Activated gamma-delta T cell (primary cell): ENCODE results near the gene CDC42EP3.

Experiments used
- DNase-seq: peaks from one replicate; lab custom pipeline; 2025; lab: John Stamatoyannopoulos, UW

Gene CDC42EP3

GRCh38 chr2:37656512-37657423 lies 14.7 kb downstream of the CDC42EP3 start:
- DNase-seq = no peak

GRCh38 chr2:37654932-37655841 lies 16.3 kb downstream of the CDC42EP3 start:
- no peak for DNase-seq

- DNase-seq = no peak
Observed at GRCh38 chr2:37654419-37654818, 17.0 kb downstream of the CDC42EP3 start.

GRCh38 chr2:37653805-37654378 lies 17.6 kb downstream of the CDC42EP3 start:
- peak; percentile 19 for DNase-seq

- no peak for DNase-seq
Observed at GRCh38 chr2:37653093-37653492, 18.3 kb downstream of the CDC42EP3 start.

GRCh38 chr2:37652199-37652640 lies 19.2 kb downstream of the CDC42EP3 start:
- DNase-seq = no peak

- no peak for DNase-seq
Observed at GRCh38 chr2:37650548-37651093, 20.8 kb downstream of the CDC42EP3 start.

GRCh38 chr2:37649518-37649917 lies 21.9 kb downstream of the CDC42EP3 start:
- no peak for DNase-seq

- peak; percentile 18 for DNase-seq
Observed at GRCh38 chr2:37648331-37649011, 23.0 kb downstream of the CDC42EP3 start.

- no peak for DNase-seq
Observed at GRCh38 chr2:37647971-37648330, 23.5 kb downstream of the CDC42EP3 start.

- DNase-seq = no peak
Observed at GRCh38 chr2:37645836-37646235, 25.6 kb downstream of the CDC42EP3 start.

GRCh38 chr2:37645362-37645761 lies 26.1 kb downstream of the CDC42EP3 start:
- DNase-seq = no peak

- no peak for DNase-seq
Observed at GRCh38 chr2:37644191-37644590, 27.3 kb downstream of the CDC42EP3 start.

GRCh38 chr2:37643730-37644078 lies 27.7 kb downstream of the CDC42EP3 start:
- DNase-seq = no peak

- DNase-seq = no peak
Observed at GRCh38 chr2:37642907-37643729, 28.3 kb downstream of the CDC42EP3 start.

GRCh38 chr2:37641582-37642171 lies 29.8 kb downstream of the CDC42EP3 start:
- DNase-seq = no peak

- no peak for DNase-seq
Observed at GRCh38 chr2:37639631-37640030, 31.8 kb downstream of the CDC42EP3 start.

- DNase-seq = no peak
Observed at GRCh38 chr2:37638973-37639372, 32.5 kb downstream of the CDC42EP3 start.

GRCh38 chr2:37637985-37638384 lies 33.5 kb downstream of the CDC42EP3 start:
- DNase-seq = no peak

- DNase-seq = no peak
Observed at GRCh38 chr2:37637190-37637860, 34.1 kb downstream of the CDC42EP3 start.
